Nephron progenitor cell (in vitro differentiated cells): ENCODE data around the gene PTGDS.

Source experiments
- DNase-seq: peaks from one replicate; pipeline ENCODE4 v3.0.0; 2021
- H3K27ac Mint-ChIP-seq: 2 replicates; pipeline ENCODE4 v1.8.0; 2021; ENCODE audit warnings: mild to moderate bottlenecking, moderate library complexity, mixed read lengths
- H3K27me3 Mint-ChIP-seq: 2 replicates; pipeline ENCODE4 v1.8.0; 2021; ENCODE audit warnings: mild to moderate bottlenecking, low read depth, mixed read lengths; ENCODE audit not compliant: poor library complexity
- H3K36me3 Mint-ChIP-seq: 2 replicates; pipeline ENCODE4 v1.8.0; 2021; ENCODE audit warnings: low read depth, mixed read lengths
- H3K4me1 Mint-ChIP-seq: 2 replicates; pipeline ENCODE4 v1.8.0; 2021; ENCODE audit warnings: mixed read lengths
- H3K4me3 Mint-ChIP-seq: 2 replicates; pipeline ENCODE4 v1.8.0; 2021; ENCODE audit warnings: mild to moderate bottlenecking, moderate library complexity, mixed read lengths
- H3K9me3 Mint-ChIP-seq: 2 replicates; pipeline ENCODE4 v1.8.0; 2021; ENCODE audit warnings: mild to moderate bottlenecking, moderate library complexity, mixed read lengths
- CTCF ChIP-seq: fragments of 200-600 bp; sonication (generic); IDR thresholded peaks from 2 replicates; pipeline ENCODE4 v1.5.0; 2021; ENCODE audit warnings: antibody characterized with exemption

PTGDS gene

GRCh38 chr9:136972743-136973142, 4.6 kb upstream of the PTGDS start:
- Mint-ChIP-seq H3K4me3 (no peak overlapping the region), H3K27me3 (peaks cover 22% of the 10 kb centered on the region), H3K36me3 (no peaks in the 10 kb centered on the region), H3K27ac (no peak overlapping the region), H3K4me1 (peaks cover 5% of the 10 kb centered on the region), H3K9me3 (no peaks in the 10 kb centered on the region)
- DNase-seq: no peak
- TF ChIP-seq CTCF: no peak

GRCh38 chr9:136973618-136974617, 3.4 kb upstream of the PTGDS start:
- no peaks in the 10 kb centered on the region for H3K9me3 Mint-ChIP-seq
- H3K4me1 Mint-ChIP-seq: peaks cover 5% of the 10 kb centered on the region
- H3K27ac Mint-ChIP-seq: no peak overlapping the region
- TF ChIP-seq CTCF: no peak
- no peaks in the 10 kb centered on the region for H3K36me3 Mint-ChIP-seq
- no peak for DNase-seq
- H3K27me3 Mint-ChIP-seq: peaks cover 23% of the 10 kb centered on the region
- no peak overlapping the region for H3K4me3 Mint-ChIP-seq

- peaks cover 5% of the 10 kb centered on the region for H3K4me1 Mint-ChIP-seq
- peaks cover 23% of the 10 kb centered on the region for H3K27me3 Mint-ChIP-seq
- H3K27ac Mint-ChIP-seq: no peak overlapping the region
- no peak for DNase-seq
- TF ChIP-seq CTCF: no peak
- no peaks in the 10 kb centered on the region for H3K36me3 Mint-ChIP-seq
- no peak overlapping the region for H3K4me3 Mint-ChIP-seq
- no peaks in the 10 kb centered on the region for H3K9me3 Mint-ChIP-seq
These were observed 2.3 kb upstream of the PTGDS start for GRCh38 chr9:136974817-136975535.

GRCh38 chr9:136975644-136976043, 1.7 kb upstream of the PTGDS start:
- peaks cover 7% of the 10 kb centered on the region for H3K4me1 Mint-ChIP-seq
- DNase-seq: peak; percentile 41
- H3K27ac Mint-ChIP-seq: no peak overlapping the region
- H3K4me3 Mint-ChIP-seq: no peak overlapping the region
- no peaks in the 10 kb centered on the region for H3K9me3 Mint-ChIP-seq
- peaks cover 23% of the 10 kb centered on the region for H3K27me3 Mint-ChIP-seq
- H3K36me3 Mint-ChIP-seq: no peaks in the 10 kb centered on the region
- TF ChIP-seq CTCF: no peak

GRCh38 chr9:136977649-136978072, 357 bp downstream of the PTGDS start:
- Mint-ChIP-seq H3K27me3 (peaks cover 27% of the 10 kb centered on the region), H3K4me1 (peaks cover 8% of the 10 kb centered on the region), H3K9me3 (no peaks in the 10 kb centered on the region), H3K4me3 (peak overlapping the region; percentile 60), H3K36me3 (no peaks in the 10 kb centered on the region), H3K27ac (no peak overlapping the region)
- DNase-seq: peak; percentile 41
- no peak for TF ChIP-seq CTCF
